Lower lobe of right lung (tissue), 2 donors: ENCODE data around the gene FNTB. TPM values are rescaled to one million over a fixed set of nuclear protein-coding genes. Genes with fewer than 3 reads are reported as not detected.

ENCODE experiments used
- ATAC-seq, 2 donors: fragments of 200-7000 bp; cut with Tn5 transposase; one replicate each; pipeline ENCODE4 v1.9.1; 2020 to 2022; ENCODE audit warnings: mild to moderate bottlenecking in 2 of 2, moderate library complexity in 2 of 2
- DNase-seq: peaks from one replicate; pipeline ENCODE4 v3.0.0-alpha.2; 2020
- H3K27ac ChIP-seq: fragments of 200-600 bp; one replicate; pipeline ENCODE4 v1.8.0; 2022
- H3K27me3 ChIP-seq: fragments of 200-600 bp; one replicate; pipeline ENCODE4 v1.8.0; 2022; ENCODE audit warnings: low read depth
- H3K36me3 ChIP-seq: fragments of 200-600 bp; one replicate; pipeline ENCODE4 v1.8.0; 2022; ENCODE audit warnings: mild to moderate bottlenecking
- H3K4me1 ChIP-seq: fragments of 200-600 bp; one replicate; pipeline ENCODE4 v1.8.0; 2022
- H3K4me3 ChIP-seq: fragments of 200-600 bp; one replicate; pipeline ENCODE4 v1.8.0; 2022; ENCODE audit warnings: mild to moderate bottlenecking
- H3K9me3 ChIP-seq: fragments of 200-600 bp; one replicate; pipeline ENCODE4 v1.8.0; 2022
- intact Hi-C: fragments of 100-400 bp; cut with DNase I; formaldehyde crosslinking; loops from one replicate; pipeline ENCODE4 v1.11.0; 2022
- total RNA-seq: library from RNA; stranded (reverse); fragmentation: NEBNext Ultra II Directional; extraction: Animal tissue kit (Norgen Biotek cat#: 25700); gene quantifications from one replicate; pipeline ENCODE4 v1.2.1, GENCODE V29; 2021
- TF ChIP-seq, protein P1 (sequence below): fragments of 200-600 bp; IDR thresholded peaks from one replicate; pipeline ENCODE4 v1.8.0; 2022; ENCODE audit warnings: antibody characterized with exemption, mild to moderate bottlenecking
- donor health status: DM: no; HTN: yes; CAD: no; lungs with severe emphysema.

Gene FNTB
- total RNA-seq, 1 donor from 2014 or later: 14.0 TPM

GRCh38 chr14:65069874-65070413, 83.2 kb downstream of the FNTB start:
- H3K36me3 ChIP-seq: peaks cover 58% of the 10 kb centered on the region
- TF ChIP-seq, protein P1, sequence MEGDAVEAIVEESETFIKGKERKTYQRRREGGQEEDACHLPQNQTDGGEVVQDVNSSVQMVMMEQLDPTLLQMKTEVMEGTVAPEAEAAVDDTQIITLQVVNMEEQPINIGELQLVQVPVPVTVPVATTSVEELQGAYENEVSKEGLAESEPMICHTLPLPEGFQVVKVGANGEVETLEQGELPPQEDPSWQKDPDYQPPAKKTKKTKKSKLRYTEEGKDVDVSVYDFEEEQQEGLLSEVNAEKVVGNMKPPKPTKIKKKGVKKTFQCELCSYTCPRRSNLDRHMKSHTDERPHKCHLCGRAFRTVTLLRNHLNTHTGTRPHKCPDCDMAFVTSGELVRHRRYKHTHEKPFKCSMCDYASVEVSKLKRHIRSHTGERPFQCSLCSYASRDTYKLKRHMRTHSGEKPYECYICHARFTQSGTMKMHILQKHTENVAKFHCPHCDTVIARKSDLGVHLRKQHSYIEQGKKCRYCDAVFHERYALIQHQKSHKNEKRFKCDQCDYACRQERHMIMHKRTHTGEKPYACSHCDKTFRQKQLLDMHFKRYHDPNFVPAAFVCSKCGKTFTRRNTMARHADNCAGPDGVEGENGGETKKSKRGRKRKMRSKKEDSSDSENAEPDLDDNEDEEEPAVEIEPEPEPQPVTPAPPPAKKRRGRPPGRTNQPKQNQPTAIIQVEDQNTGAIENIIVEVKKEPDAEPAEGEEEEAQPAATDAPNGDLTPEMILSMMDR: no peak
- intact Hi-C loops: no loop called here
- H3K27me3 ChIP-seq: no peaks in the 10 kb centered on the region
- DNase-seq: no peak
- H3K27ac ChIP-seq: no peak overlapping the region
- no peak overlapping the region for H3K4me3 ChIP-seq
- peaks cover 32% of the 10 kb centered on the region for H3K4me1 ChIP-seq
- no peaks in the 10 kb centered on the region for H3K9me3 ChIP-seq
- no peak for ATAC-seq

- Histone ChIP-seq H3K9me3 (no peaks in the 10 kb centered on the region), H3K27ac (no peak overlapping the region), H3K36me3 (peaks cover 58% of the 10 kb centered on the region), H3K27me3 (no peaks in the 10 kb centered on the region), H3K4me3 (no peak overlapping the region), H3K4me1 (peaks cover 38% of the 10 kb centered on the region)
- TF ChIP-seq, protein P1: no peak
- intact Hi-C loops: no loop called here
- DNase-seq: peak; percentile 69
- peak; percentile 77 for ATAC-seq
These were observed 83.8 kb downstream of the FNTB start for GRCh38 chr14:65070471-65070976.

DNA sequence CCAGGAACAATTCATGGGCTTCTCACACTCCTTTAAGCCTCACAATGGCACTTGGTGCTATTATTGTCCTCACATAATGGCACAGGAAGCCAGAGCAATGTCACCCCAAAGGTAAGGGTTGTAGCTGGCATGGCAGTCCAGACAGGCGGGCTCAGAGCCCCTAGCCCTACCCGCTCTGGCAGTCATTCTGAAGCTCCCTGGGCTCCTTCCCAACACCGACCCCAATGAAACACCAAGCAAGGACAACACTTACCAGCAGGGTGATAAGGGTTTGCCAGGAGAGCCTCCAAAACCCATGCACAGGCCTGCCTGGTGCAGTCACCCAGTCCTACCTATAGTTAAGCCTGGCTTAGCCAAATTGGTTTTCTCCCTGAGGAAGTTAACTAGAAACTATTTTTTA, 84.8 kb downstream of the FNTB start:
- no peak for DNase-seq
- intact Hi-C loops: no loop called here
- Histone ChIP-seq H3K27me3 (no peaks in the 10 kb centered on the region), H3K9me3 (no peaks in the 10 kb centered on the region), H3K36me3 (peaks cover 58% of the 10 kb centered on the region), H3K4me3 (no peak overlapping the region), H3K27ac (no peak overlapping the region), H3K4me1 (peaks cover 38% of the 10 kb centered on the region)
- ATAC-seq: no peak
- TF ChIP-seq, protein P1: no peak

GRCh38 chr14:65072256-65072655, 85.6 kb downstream of the FNTB start:
- Histone ChIP-seq H3K4me1 (peaks cover 38% of the 10 kb centered on the region), H3K9me3 (no peaks in the 10 kb centered on the region), H3K27ac (no peak overlapping the region), H3K27me3 (no peaks in the 10 kb centered on the region), H3K4me3 (no peak overlapping the region), H3K36me3 (peaks cover 61% of the 10 kb centered on the region)
- intact Hi-C loops: no loop called here
- no peak for DNase-seq
- TF ChIP-seq, protein P1: no peak
- no peak for ATAC-seq

DNA sequence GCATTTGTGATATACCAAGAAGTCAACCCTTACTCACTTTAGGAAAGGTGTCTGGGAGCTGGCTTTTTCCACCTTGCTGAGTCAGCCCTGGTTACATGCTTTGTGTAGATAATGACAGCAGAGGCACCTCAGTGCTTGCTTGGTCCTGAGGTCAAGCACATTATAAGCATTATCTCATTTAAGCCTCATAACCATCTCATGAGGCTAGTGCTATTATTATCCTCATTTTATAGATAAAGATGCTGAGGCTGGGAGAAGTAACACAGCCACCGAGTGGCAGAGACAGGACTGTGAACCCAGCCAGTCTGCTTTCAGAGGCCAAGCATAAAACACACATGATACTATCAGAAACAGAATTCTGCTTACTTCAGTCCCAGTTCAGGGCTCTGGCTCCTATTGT, 86.2 kb downstream of the FNTB start:
- Histone ChIP-seq H3K9me3 (no peaks in the 10 kb centered on the region), H3K27ac (no peak overlapping the region), H3K27me3 (no peaks in the 10 kb centered on the region), H3K4me3 (no peak overlapping the region), H3K36me3 (peaks cover 67% of the 10 kb centered on the region), H3K4me1 (peaks cover 38% of the 10 kb centered on the region)
- TF ChIP-seq, protein P1: no peak
- no peak for ATAC-seq
- no peak for DNase-seq
- intact Hi-C loops: no loop called here
